Progenitor cell of endocrine pancreas (in vitro differentiated cells): Measurements from ENCODE around the gene MBTD1. TPM values are rescaled to one million over a fixed set of nuclear protein-coding genes. Genes with fewer than 3 reads are reported as not detected.

Source experiments
- DNase-seq: peaks from one replicate; pipeline ENCODE4 v3.0.0; 2021; ENCODE audit warnings: low spot score; ENCODE audit not compliant: unreplicated experiment
- H3K27ac Mint-ChIP-seq: 2 replicates; pipeline ENCODE4 v1.8.0; 2021; ENCODE audit warnings: mild to moderate bottlenecking, moderate library complexity, mixed read lengths
- H3K27me3 Mint-ChIP-seq: 2 replicates; pipeline ENCODE4 v1.8.0; 2021; ENCODE audit warnings: mixed read lengths
- H3K36me3 Mint-ChIP-seq: 2 replicates; pipeline ENCODE4 v1.8.0; 2022; ENCODE audit warnings: mixed read lengths; ENCODE audit not compliant: insufficient read depth
- H3K4me1 Mint-ChIP-seq: 2 replicates; pipeline ENCODE4 v1.8.0; 2021; ENCODE audit warnings: low read depth, mixed read lengths
- H3K4me3 Mint-ChIP-seq: 2 replicates; pipeline ENCODE4 v1.8.0; 2021; ENCODE audit warnings: low read depth, mild to moderate bottlenecking, moderate library complexity, mixed read lengths
- H3K9me3 Mint-ChIP-seq: 2 replicates; pipeline ENCODE4 v1.8.0; 2021; ENCODE audit warnings: low read depth, mixed read lengths
- total RNA-seq: library from RNA; stranded (reverse); gene quantifications from 2 replicates; pipeline ENCODE4 v1.2.1, GENCODE V29; 2021
- TF ChIP-seq, protein P1 (sequence below): fragments of 200-600 bp; sonication (generic); IDR thresholded peaks from one replicate; pipeline ENCODE4 v1.5.0; 2021; ENCODE audit warnings: antibody characterized with exemption, mild to moderate bottlenecking; ENCODE audit not compliant: unreplicated experiment

Gene MBTD1
- total RNA-seq, 1 donor from 2014 or later: 50.7 TPM

DNA sequence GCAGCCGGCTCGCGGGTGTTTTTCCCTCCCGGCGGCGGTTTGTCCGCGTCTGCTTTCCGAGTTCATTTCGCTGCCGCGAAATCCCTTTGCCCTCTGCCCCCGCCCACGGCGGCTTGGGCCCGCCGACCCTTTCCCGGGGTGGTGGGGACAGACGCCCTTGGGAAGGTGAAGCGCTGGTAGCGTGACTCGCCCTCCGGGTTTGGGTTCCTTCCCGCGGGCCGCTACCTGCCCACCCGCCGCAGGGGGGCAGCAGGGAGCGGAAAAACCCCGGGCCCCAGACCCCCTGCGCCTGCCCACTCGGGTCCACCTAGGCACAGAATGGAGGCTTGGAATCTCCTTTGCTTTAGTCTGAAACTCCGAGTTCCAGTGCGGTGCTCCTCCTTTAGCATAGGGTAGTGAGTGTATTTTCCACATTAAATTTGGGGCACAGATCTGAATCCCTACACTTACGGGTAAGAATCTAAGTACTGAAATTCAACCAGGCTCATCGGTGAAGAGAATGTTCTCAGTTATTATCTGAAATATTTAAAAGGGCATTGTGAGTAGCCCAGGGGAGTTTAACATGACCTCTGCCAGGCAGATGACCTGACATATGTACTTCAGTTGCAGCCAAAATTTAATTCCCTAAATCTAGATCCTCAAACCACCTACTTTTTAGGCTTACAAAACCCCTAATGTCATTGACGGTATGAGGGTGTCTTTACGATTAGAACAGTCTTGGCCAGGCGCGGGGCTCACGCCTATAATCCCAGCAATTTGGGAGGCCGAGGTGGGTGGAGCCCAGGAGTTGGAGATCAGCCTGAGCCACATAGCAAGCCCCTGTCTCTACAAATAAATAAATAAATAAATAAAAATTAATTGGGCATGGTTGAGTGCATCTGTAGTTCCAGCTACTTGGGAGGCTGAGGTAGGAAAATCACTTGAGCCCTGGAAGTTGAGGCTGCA, 92.6 kb downstream of the MBTD1 start:
- Mint-ChIP-seq H3K4me3 (peak overlapping the region; percentile 81), H3K36me3 (peaks cover 18% of the 10 kb centered on the region)

DNA sequence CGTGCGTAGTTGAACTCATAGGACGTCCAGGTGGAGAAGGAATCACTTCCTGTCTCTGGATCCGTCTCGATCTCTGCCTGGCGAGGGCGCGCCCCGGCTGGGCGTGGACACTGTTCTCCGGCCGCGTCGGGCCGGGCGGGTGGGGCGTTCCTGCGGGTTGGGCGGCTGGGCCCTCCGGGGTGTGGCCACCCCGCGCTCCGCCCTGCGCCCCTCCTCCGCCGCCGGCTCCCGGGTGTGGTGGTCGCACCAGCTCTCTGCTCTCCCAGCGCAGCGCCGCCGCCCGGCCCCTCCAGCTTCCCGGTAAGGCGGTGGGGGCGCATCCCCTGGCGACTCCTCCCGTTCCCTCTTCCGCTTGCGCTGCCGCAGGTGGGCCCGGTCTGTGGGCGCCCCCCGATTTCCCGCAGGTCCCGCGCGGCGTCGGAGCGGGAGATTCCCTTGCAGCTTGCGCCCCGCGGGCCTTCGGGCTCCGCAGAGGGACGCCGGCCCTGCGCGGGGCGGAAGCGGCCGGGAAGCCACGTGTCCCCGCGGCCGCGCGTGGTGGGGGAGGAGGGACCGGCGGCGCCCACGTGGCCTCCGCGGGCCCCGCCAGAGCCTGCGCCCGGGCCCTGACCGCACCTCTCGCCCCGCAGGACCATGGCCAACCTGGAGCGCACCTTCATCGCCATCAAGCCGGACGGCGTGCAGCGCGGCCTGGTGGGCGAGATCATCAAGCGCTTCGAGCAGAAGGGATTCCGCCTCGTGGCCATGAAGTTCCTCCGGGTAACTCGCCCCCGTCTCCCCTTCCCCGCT, 93.5 kb downstream of the MBTD1 start, which contains the start of gene NME2:
Gene NME2, plus strand, starts transcription at position 214 of the 789 bp plus-strand sequence. Its CDS starts 420 bp downstream, at position 634.
- Mint-ChIP-seq H3K4me3 (peak within 1 kb of the TSS; percentile 94), H3K36me3 (peaks cover 21% of the 10 kb centered on the region), H3K9me3 (no peaks in the 10 kb centered on the region), H3K4me1 (peaks cover 13% of the 10 kb centered on the region), H3K27ac (peak within 1 kb of the TSS; percentile 92), H3K27me3 (no peaks in the 10 kb centered on the region)
- DNase-seq: peak; percentile 77
- TF ChIP-seq, protein P1, sequence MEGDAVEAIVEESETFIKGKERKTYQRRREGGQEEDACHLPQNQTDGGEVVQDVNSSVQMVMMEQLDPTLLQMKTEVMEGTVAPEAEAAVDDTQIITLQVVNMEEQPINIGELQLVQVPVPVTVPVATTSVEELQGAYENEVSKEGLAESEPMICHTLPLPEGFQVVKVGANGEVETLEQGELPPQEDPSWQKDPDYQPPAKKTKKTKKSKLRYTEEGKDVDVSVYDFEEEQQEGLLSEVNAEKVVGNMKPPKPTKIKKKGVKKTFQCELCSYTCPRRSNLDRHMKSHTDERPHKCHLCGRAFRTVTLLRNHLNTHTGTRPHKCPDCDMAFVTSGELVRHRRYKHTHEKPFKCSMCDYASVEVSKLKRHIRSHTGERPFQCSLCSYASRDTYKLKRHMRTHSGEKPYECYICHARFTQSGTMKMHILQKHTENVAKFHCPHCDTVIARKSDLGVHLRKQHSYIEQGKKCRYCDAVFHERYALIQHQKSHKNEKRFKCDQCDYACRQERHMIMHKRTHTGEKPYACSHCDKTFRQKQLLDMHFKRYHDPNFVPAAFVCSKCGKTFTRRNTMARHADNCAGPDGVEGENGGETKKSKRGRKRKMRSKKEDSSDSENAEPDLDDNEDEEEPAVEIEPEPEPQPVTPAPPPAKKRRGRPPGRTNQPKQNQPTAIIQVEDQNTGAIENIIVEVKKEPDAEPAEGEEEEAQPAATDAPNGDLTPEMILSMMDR: no peak

More for the DNA sequence above, 92.6 kb downstream of the MBTD1 start:
- peak overlapping the region; percentile 65 for H3K27ac Mint-ChIP-seq
- peak; percentile 66 for DNase-seq
- H3K27me3 Mint-ChIP-seq: no peaks in the 10 kb centered on the region
- peaks cover 13% of the 10 kb centered on the region for H3K4me1 Mint-ChIP-seq
- no peaks in the 10 kb centered on the region for H3K9me3 Mint-ChIP-seq
- TF ChIP-seq, protein P1: peak; percentile 84

DNA sequence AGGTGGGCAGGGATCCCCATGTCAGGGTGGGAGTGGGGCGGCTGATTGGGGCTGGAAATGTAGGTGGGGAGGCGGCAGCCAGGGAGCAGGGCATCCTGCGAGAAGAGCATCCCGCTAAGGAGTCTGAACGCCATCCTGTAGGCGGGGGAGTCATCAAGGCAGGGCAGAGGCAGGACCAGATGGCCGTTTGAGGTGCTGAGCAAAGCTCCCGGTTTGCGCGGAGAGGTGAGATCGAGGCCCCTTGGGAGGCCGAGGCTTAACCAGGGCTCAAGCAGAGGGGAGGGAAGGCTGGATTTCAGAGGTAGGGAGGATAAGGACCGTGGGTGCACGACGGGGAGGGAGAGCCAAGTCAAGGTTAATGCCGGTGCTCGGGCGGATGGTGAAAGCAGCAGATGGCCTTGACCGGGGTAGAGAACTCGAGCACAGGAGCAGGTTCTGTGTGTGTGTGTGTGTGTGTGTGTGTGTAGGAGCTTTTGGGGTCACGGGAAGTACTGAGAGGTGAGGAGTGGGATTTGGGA, 94.1 kb downstream of the MBTD1 start:
- Mint-ChIP-seq H3K27me3 (no peaks in the 10 kb centered on the region), H3K4me3 (peak overlapping the region; percentile 94), H3K27ac (peak overlapping the region; percentile 92), H3K36me3 (peaks cover 18% of the 10 kb centered on the region), H3K4me1 (peaks cover 13% of the 10 kb centered on the region), H3K9me3 (no peaks in the 10 kb centered on the region)
- DNase-seq: peak; percentile 12
- TF ChIP-seq, protein P1: no peak

DNA sequence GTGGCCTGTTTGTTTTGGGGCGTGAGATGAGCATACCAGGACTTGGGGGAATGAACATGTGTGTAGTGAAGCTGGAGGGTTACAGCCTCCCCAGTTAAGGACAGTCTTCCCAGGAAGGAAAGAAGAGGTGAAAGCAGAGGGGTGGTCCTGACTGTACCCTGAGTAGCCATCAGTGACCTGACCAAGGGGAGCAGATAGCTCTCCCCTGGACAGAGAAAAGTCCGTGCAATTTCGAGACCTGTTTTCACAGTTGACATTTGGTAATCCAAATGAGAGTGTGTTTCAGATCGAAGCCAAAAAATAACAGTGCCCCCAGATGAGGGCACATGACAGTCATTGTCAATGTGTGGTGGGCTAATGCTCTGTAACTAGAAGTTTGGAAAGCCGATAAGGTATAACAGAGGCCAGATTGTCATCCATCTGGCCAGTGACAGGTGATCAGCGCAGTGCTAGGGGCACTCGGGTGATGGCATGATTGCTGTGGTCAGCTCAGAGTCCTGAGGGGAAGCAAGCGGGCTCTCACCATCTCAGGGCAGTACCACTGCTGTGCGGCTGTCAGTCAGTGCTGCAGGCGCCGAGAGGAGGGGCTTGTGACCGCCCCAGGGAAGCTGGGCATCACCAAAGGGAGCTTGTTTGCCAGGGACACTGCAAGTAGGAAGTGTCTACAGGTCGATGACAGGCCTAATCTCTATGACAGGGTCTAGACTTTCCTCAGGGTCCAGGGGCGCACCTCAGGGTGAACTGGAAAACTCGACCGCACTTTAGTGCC, 94.8 kb downstream of the MBTD1 start:
- H3K27ac Mint-ChIP-seq: peak overlapping the region; percentile 92

More for the DNA sequence above, 94.8 kb downstream of the MBTD1 start:
- DNase-seq: no peak
- Mint-ChIP-seq H3K36me3 (peaks cover 20% of the 10 kb centered on the region), H3K27me3 (no peaks in the 10 kb centered on the region), H3K4me1 (peaks cover 13% of the 10 kb centered on the region), H3K9me3 (no peaks in the 10 kb centered on the region), H3K4me3 (peak overlapping the region; percentile 94)
- TF ChIP-seq, protein P1: no peak
